Subcutaneous abdominal adipose tissue (tissue), 5 donors: ENCODE results near the gene RAB36.

Experiments used
- H3K27ac ChIP-seq: one replicate; pipeline ENCODE4 v1.7.0; 2013; ENCODE audit warnings: low read depth, mild to moderate bottlenecking, inconsistent platforms, low read length, moderate library complexity
- H3K27me3 ChIP-seq, 5 donors: one replicate each; pipeline ENCODE4 v1.7.0; 2013; ENCODE audit warnings: low read length in 5 of 5, inconsistent platforms in 1 of 5; ENCODE audit not compliant: control insufficient read depth in 5 of 5, insufficient read depth in 4 of 5
- H3K36me3 ChIP-seq, 5 donors: one replicate each; pipeline ENCODE4 v1.7.0; 2013; ENCODE audit warnings: low read length in 5 of 5; ENCODE audit not compliant: control insufficient read depth in 5 of 5, insufficient read depth in 5 of 5
- H3K4me1 ChIP-seq, 5 donors: one replicate each; pipeline ENCODE4 v1.7.0; 2013; ENCODE audit warnings: low read length in 5 of 5, mild to moderate bottlenecking in 3 of 5, moderate library complexity in 1 of 5; ENCODE audit not compliant: control insufficient read depth in 5 of 5, insufficient read depth in 5 of 5
- H3K4me3 ChIP-seq, 5 donors: one replicate each; pipeline ENCODE4 v1.7.0; 2013; ENCODE audit warnings: low read length in 5 of 5, low read depth in 1 of 5
- H3K9ac ChIP-seq, 5 donors: one replicate each; pipeline ENCODE4 v1.7.0; 2013; ENCODE audit warnings: low read length in 5 of 5, mild to moderate bottlenecking in 4 of 5, moderate library complexity in 3 of 5
- H3K9me3 ChIP-seq, 5 donors: one replicate each; pipeline ENCODE4 v1.7.0; 2013; ENCODE audit warnings: low read length in 5 of 5; ENCODE audit not compliant: control insufficient read depth in 5 of 5
- donor health status: healthy.
- donor health status: healthy.
- donor health status: healthy.
- donor health status: healthy.
- donor health status: healthy.

RAB36 gene

GRCh38 chr22:23187211-23187610 lies 41.9 kb downstream of the RAB36 start:
- Histone ChIP-seq H3K27ac (peak overlapping the region; percentile 50), H3K9me3 (no peaks in the 10 kb centered on the region), H3K4me3 (no peak overlapping the region), H3K27me3 (no peaks in the 10 kb centered on the region), H3K4me1 (peaks cover 9 to 64% (median 54%) of the 10 kb centered on the region in 5 donors), H3K36me3 (peaks cover 0 to 4% (median under 1%) of the 10 kb centered on the region in 5 donors), H3K9ac (no peak overlapping the region)

- Histone ChIP-seq H3K9ac (peak overlapping the region in 1 of 5 donors; percentile 20), H3K4me1 (peaks cover 12 to 64% (median 54%) of the 10 kb centered on the region in 5 donors), H3K36me3 (peaks cover 0 to 6% (median 2%) of the 10 kb centered on the region in 5 donors), H3K27me3 (no peaks in the 10 kb centered on the region), H3K4me3 (no peak overlapping the region), H3K27ac (peak overlapping the region; percentile 50), H3K9me3 (no peaks in the 10 kb centered on the region)
Measured at GRCh38 chr22:23187871-23188700, 42.8 kb downstream of the RAB36 start.

- H3K27ac ChIP-seq, result no peak overlapping the region
- H3K4me3 ChIP-seq, result no peak overlapping the region
- H3K4me1 ChIP-seq, result peaks cover 10 to 61% (median 47%) of the 10 kb centered on the region in 5 donors
Measured at GRCh38 chr22:23190526-23190925, 45.2 kb downstream of the RAB36 start.

GRCh38 chr22:23192133-23192532 lies 46.9 kb downstream of the RAB36 start:
- no peaks in the 10 kb centered on the region for H3K9me3 ChIP-seq
- peak overlapping the region; percentile 79 for H3K27ac ChIP-seq
- peaks cover 10 to 55% (median 36%) of the 10 kb centered on the region in 5 donors for H3K4me1 ChIP-seq
- H3K27me3 ChIP-seq, result no peaks in the 10 kb centered on the region
- no peak overlapping the region for H3K9ac ChIP-seq
- H3K36me3 ChIP-seq, result peaks cover 0 to 6% (median 2%) of the 10 kb centered on the region in 5 donors
- H3K4me3 ChIP-seq, result no peak overlapping the region

More at GRCh38 chr22:23190526-23190925, 45.2 kb downstream of the RAB36 start:
- no peak overlapping the region for H3K9ac ChIP-seq
- H3K9me3 ChIP-seq, result no peaks in the 10 kb centered on the region
- peaks cover 0 to 6% (median 2%) of the 10 kb centered on the region in 5 donors for H3K36me3 ChIP-seq
- no peaks in the 10 kb centered on the region for H3K27me3 ChIP-seq

- Histone ChIP-seq H3K4me3 (no peak overlapping the region), H3K9ac (no peak overlapping the region), H3K27ac (peak overlapping the region; percentile 79), H3K4me1 (peaks cover 10 to 51% (median 33%) of the 10 kb centered on the region in 5 donors), H3K27me3 (no peaks in the 10 kb centered on the region), H3K36me3 (peaks cover 0 to 6% (median 2%) of the 10 kb centered on the region in 5 donors), H3K9me3 (no peaks in the 10 kb centered on the region)
Measured at GRCh38 chr22:23192558-23192957, 47.3 kb downstream of the RAB36 start.

GRCh38 chr22:23193196-23193827 lies 48.0 kb downstream of the RAB36 start:
- Histone ChIP-seq H3K36me3 (peaks cover 0 to 4% (median 2%) of the 10 kb centered on the region in 5 donors), H3K27ac (peak overlapping the region; percentile 79), H3K27me3 (no peaks in the 10 kb centered on the region), H3K4me3 (no peak overlapping the region), H3K4me1 (peaks cover 6 to 49% (median 33%) of the 10 kb centered on the region in 5 donors), H3K9ac (peak overlapping the region in 1 of 5 donors; percentile 38), H3K9me3 (no peaks in the 10 kb centered on the region)

GRCh38 chr22:23193882-23194281 lies 48.6 kb downstream of the RAB36 start:
- H3K9ac ChIP-seq, result peak overlapping the region in 1 of 5 donors; percentile 38
- no peak overlapping the region for H3K4me3 ChIP-seq
- no peaks in the 10 kb centered on the region for H3K9me3 ChIP-seq
- peaks cover 0 to 5% (median 2%) of the 10 kb centered on the region in 5 donors for H3K36me3 ChIP-seq
- H3K4me1 ChIP-seq, result peaks cover 6 to 44% (median 33%) of the 10 kb centered on the region in 5 donors
- peak overlapping the region; percentile 79 for H3K27ac ChIP-seq
- H3K27me3 ChIP-seq, result no peaks in the 10 kb centered on the region

GRCh38 chr22:23196165-23196564 lies 50.9 kb downstream of the RAB36 start:
- no peak overlapping the region for H3K4me3 ChIP-seq
- H3K36me3 ChIP-seq, result peaks cover 0 to 7% (median 2%) of the 10 kb centered on the region in 5 donors
- no peaks in the 10 kb centered on the region for H3K27me3 ChIP-seq
- peaks cover 6 to 47% (median 39%) of the 10 kb centered on the region in 5 donors for H3K4me1 ChIP-seq
- no peak overlapping the region for H3K27ac ChIP-seq
- no peaks in the 10 kb centered on the region for H3K9me3 ChIP-seq
- H3K9ac ChIP-seq, result peak overlapping the region in 1 of 5 donors; percentile 53

GRCh38 chr22:23197836-23198235 lies 52.6 kb downstream of the RAB36 start:
- Histone ChIP-seq H3K4me3 (no peak overlapping the region), H3K4me1 (peaks cover 2 to 37% (median 31%) of the 10 kb centered on the region in 5 donors), H3K9ac (no peak overlapping the region), H3K9me3 (no peaks in the 10 kb centered on the region), H3K27me3 (no peaks in the 10 kb centered on the region), H3K36me3 (peaks cover 0 to 4% (median 0%) of the 10 kb centered on the region in 5 donors), H3K27ac (no peak overlapping the region)

- no peak overlapping the region for H3K4me3 ChIP-seq
- peaks cover 0 to 4% (median 4%) of the 10 kb centered on the region in 5 donors for H3K36me3 ChIP-seq
- H3K9me3 ChIP-seq, result no peaks in the 10 kb centered on the region
- no peaks in the 10 kb centered on the region for H3K27me3 ChIP-seq
- H3K27ac ChIP-seq, result no peak overlapping the region
- no peak overlapping the region for H3K9ac ChIP-seq
- peaks cover 6 to 36% (median 29%) of the 10 kb centered on the region in 5 donors for H3K4me1 ChIP-seq
Measured at GRCh38 chr22:23199159-23199558, 53.9 kb downstream of the RAB36 start.
